Smooth muscle cell (in vitro differentiated cells): ENCODE data around the gene MAT2B. TPM values are rescaled to one million over a fixed set of nuclear protein-coding genes. Genes with fewer than 3 reads are reported as not detected.

Experiments
- DNase-seq: peaks from one replicate; lab custom pipeline; 2025; ENCODE audit not compliant: unreplicated experiment; lab: John Stamatoyannopoulos, UW
- H2AFZ ChIP-seq: fragments of 200-600 bp; sonication (generic); 2 replicates; pipeline ENCODE4 v1.6.0; 2016; ENCODE audit warnings: antibody characterized with exemption, low read depth, mild to moderate bottlenecking
- H3F3A ChIP-seq: fragments of 200-600 bp; sonication (generic); 2 replicates; pipeline ENCODE4 v1.6.0; 2017; ENCODE audit warnings: antibody characterized with exemption, low read depth
- H3K27ac ChIP-seq: fragments of 200-600 bp; sonication (generic); 2 replicates; pipeline ENCODE4 v1.5.1; 2016; ENCODE audit warnings: low read depth, mild to moderate bottlenecking
- H3K27me3 ChIP-seq: fragments of 200-600 bp; sonication (generic); 2 replicates; pipeline ENCODE4 v1.6.1; 2016; ENCODE audit warnings: low read depth, mild to moderate bottlenecking
- H3K36me3 ChIP-seq: fragments of 200-600 bp; sonication (generic); 2 replicates; pipeline ENCODE4 v1.5.1; 2016; ENCODE audit warnings: low read depth
- H3K4me1 ChIP-seq: fragments of 200-600 bp; sonication (generic); 2 replicates; pipeline ENCODE4 v1.5.1; 2016; ENCODE audit warnings: low read depth
- H3K4me2 ChIP-seq: fragments of 200-600 bp; sonication (generic); 2 replicates; pipeline ENCODE4 v1.6.0; 2016; ENCODE audit warnings: mild to moderate bottlenecking
- H3K4me3 ChIP-seq: fragments of 200-600 bp; sonication (generic); 2 replicates; pipeline ENCODE4 v1.5.1; 2016; ENCODE audit warnings: mild to moderate bottlenecking
- H3K79me2 ChIP-seq: fragments of 200-600 bp; sonication (generic); 2 replicates; pipeline ENCODE4 v1.6.0; 2016; ENCODE audit warnings: low read depth, mild to moderate bottlenecking
- H3K9ac ChIP-seq: fragments of 200-600 bp; sonication (generic); 2 replicates; pipeline ENCODE4 v1.6.0; 2016; ENCODE audit warnings: low read depth
- H3K9me3 ChIP-seq: fragments of 200-600 bp; sonication (generic); replicated peaks from 2 replicates; pipeline ENCODE4 v1.5.1; 2016; ENCODE audit warnings: low read depth
- H4K20me1 ChIP-seq: fragments of 200-600 bp; sonication (generic); 2 replicates; pipeline ENCODE4 v1.6.0; 2016; ENCODE audit warnings: low read depth
- WGBS: methylation state at CpG from one replicate; pipeline ENCODE4 v1.1.7; 2016; ENCODE audit warnings: low lambda C conversion rate; 5-methylcytosine and 5-hydroxymethylcytosine counted together
- polyA plus RNA-seq: library from polyadenylated mRNA; unstranded; fragments of >200 nt; fragmentation: Nextera tagmentation; extraction: Ambion mirVana; gene quantifications from 2 replicates; pipeline ENCODE4 v1.2.1, GENCODE V29; 2016
- total RNA-seq: library from RNA; depleted of rRNA; stranded (reverse); fragments of >200 nt; gene quantifications from 2 replicates; pipeline ENCODE4 v1.2.3, GENCODE V29; 2014
- TF ChIP-seq, protein P1 (sequence below): fragments of 200-600 bp; sonication (generic); IDR thresholded peaks from 2 replicates; pipeline ENCODE4 v1.5.1; 2017; ENCODE audit warnings: borderline replicate concordance, mild to moderate bottlenecking, antibody characterized with exemption; ENCODE audit not compliant: insufficient read depth, poor library complexity, severe bottlenecking

The MAT2B gene
- total and polyA plus RNA-seq, 2 experiments from 2014 or later: 41.0 to 63.2 TPM

DNA sequence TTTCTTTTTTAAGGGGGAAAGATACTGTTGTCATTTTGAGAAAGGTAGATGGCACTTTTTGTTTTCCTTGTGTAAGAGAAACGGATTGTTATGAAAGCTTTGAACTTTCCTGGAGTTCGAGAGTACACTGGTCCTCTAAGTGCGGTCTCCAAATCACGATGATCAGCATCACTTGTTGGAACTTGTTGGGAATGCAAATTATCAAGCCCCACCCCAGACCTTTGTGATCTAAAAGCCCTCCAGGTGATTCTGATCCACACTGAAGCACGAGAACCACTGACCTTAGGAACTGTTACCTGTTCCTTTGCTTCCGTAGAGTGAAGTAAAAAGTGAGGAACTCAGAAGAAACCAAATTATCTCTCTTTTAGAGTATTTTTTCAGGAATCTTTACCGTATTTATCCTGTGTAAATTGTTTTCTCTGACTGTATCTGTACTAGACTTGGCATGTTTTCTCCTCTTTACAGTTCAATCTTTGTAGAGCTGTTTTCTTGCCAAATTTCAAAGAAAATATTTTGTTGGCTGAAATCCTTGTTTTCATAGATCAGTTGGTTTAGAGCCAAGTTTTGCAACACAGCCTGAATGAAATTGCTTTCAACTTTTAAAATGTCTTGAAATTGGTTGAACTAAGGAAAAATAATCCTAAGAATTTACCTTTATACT, 4.0 kb downstream of the MAT2B start:
- H2AFZ ChIP-seq: no peak overlapping the region
- H3K9ac ChIP-seq: peak overlapping the region; percentile 16
- H3K4me1 ChIP-seq: peaks cover 38% of the 10 kb centered on the region
- no peaks in the 10 kb centered on the region for H3K27me3 ChIP-seq
- peak overlapping the region; percentile 32 for H3K4me3 ChIP-seq
- peaks cover 21% of the 10 kb centered on the region for H3K36me3 ChIP-seq
- H3K4me2 ChIP-seq: peak overlapping the region; percentile 66
- no peak for DNase-seq
- no peaks in the 10 kb centered on the region for H3K9me3 ChIP-seq
- H3K27ac ChIP-seq: peak overlapping the region; percentile 61
- TF ChIP-seq, protein P1, sequence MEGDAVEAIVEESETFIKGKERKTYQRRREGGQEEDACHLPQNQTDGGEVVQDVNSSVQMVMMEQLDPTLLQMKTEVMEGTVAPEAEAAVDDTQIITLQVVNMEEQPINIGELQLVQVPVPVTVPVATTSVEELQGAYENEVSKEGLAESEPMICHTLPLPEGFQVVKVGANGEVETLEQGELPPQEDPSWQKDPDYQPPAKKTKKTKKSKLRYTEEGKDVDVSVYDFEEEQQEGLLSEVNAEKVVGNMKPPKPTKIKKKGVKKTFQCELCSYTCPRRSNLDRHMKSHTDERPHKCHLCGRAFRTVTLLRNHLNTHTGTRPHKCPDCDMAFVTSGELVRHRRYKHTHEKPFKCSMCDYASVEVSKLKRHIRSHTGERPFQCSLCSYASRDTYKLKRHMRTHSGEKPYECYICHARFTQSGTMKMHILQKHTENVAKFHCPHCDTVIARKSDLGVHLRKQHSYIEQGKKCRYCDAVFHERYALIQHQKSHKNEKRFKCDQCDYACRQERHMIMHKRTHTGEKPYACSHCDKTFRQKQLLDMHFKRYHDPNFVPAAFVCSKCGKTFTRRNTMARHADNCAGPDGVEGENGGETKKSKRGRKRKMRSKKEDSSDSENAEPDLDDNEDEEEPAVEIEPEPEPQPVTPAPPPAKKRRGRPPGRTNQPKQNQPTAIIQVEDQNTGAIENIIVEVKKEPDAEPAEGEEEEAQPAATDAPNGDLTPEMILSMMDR: no peak
- WGBS: 62% methylated on average over 7 of the region's 7 CpGs
- H3F3A ChIP-seq: peaks cover 8% of the 10 kb centered on the region
- peaks cover 74% of the 10 kb centered on the region for H3K79me2 ChIP-seq
- H4K20me1 ChIP-seq: peaks cover 78% of the 10 kb centered on the region

DNA sequence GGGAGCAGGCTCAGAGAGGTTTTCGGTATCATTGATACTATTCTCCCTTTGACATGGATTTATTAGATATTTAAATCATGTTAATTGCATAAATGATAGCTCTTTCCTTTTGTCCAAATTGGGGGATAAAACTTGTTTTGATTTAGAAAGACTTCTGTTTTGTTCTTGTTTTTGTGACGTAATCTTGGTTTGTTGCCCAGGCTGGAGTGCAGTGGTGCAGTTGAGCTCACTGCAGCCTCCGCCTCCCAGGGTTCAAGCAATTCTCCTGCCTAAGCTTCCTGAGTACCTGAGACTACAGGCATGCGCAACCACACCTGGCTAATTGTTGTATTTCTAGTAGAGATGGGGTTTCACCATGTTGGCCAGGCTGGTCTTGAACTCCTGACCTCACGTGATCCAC, 7.1 kb downstream of the MAT2B start:
- Histone ChIP-seq H3K4me2 (no peak overlapping the region), H3K4me3 (no peak overlapping the region), H3K36me3 (peaks cover 37% of the 10 kb centered on the region), H4K20me1 (peaks cover 78% of the 10 kb centered on the region), H3F3A (no peaks in the 10 kb centered on the region), H3K9ac (no peak overlapping the region), H3K4me1 (peaks cover 20% of the 10 kb centered on the region), H3K27me3 (no peaks in the 10 kb centered on the region), H3K79me2 (peaks cover 60% of the 10 kb centered on the region), H3K27ac (no peak overlapping the region), H3K9me3 (no peaks in the 10 kb centered on the region), H2AFZ (no peak overlapping the region)
- no peak for DNase-seq
- 98% methylated on average over 5 of the region's 5 CpGs for WGBS
- TF ChIP-seq, protein P1: no peak

DNA sequence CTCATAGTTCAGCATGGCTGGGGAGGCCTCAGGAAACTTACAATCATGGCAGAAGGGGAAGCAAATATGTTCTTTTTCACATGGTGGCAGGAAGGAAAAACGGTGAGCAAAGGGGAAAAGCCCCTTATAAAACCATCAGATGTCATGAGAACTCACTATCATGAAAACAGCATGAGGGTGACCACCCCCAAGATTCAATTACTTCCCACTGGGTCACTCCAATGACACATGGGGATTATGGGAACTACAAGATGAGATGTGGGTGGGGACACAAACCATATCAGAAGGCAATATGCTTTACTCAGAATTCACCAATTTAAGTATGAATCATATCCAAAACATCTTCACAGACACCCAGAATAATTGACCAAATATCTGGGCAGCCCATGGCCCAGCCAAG, 19.7 kb downstream of the MAT2B start:
- no peaks in the 10 kb centered on the region for H3K4me1 ChIP-seq
- H4K20me1 ChIP-seq: no peaks in the 10 kb centered on the region
- H3K79me2 ChIP-seq: no peaks in the 10 kb centered on the region
- no peak for DNase-seq
- no peak overlapping the region for H3K27ac ChIP-seq
- no peaks in the 10 kb centered on the region for H3K9me3 ChIP-seq
- WGBS: 100% methylated on average over 1 of the region's 1 CpG
- no peaks in the 10 kb centered on the region for H3F3A ChIP-seq
- no peak overlapping the region for H3K9ac ChIP-seq
- no peaks in the 10 kb centered on the region for H3K27me3 ChIP-seq
- no peaks in the 10 kb centered on the region for H3K36me3 ChIP-seq
- H3K4me3 ChIP-seq: no peak overlapping the region
- H3K4me2 ChIP-seq: no peak overlapping the region
- TF ChIP-seq, protein P1: no peak
- no peak overlapping the region for H2AFZ ChIP-seq

DNA sequence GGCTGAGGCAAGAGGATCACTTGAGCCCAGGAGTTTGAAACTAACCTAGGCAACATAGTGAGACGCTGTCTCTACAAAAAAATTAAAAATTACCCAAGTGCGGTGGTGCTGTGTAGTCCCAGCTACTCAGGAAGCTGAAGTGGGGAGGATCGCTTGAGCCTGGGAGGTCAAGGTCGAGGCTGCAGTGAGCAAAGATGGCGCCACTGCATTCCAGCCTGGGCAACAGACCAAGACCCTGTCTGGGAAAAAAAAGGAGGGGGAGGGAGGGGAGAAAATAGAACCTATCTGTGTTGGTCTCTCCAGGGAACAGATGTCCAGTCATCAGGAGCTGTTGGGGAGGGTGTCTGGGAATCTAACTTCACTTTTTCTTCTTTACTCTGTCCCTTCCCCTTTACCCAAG, 24.3 kb downstream of the MAT2B start:
- H3K9ac ChIP-seq: no peak overlapping the region
- DNase-seq: no peak
- 89% methylated on average over 5 of the region's 5 CpGs for WGBS
- H2AFZ ChIP-seq: no peak overlapping the region
- no peaks in the 10 kb centered on the region for H4K20me1 ChIP-seq
- H3K36me3 ChIP-seq: no peaks in the 10 kb centered on the region
- no peaks in the 10 kb centered on the region for H3K79me2 ChIP-seq
- no peaks in the 10 kb centered on the region for H3K9me3 ChIP-seq
- peaks cover 4% of the 10 kb centered on the region for H3K4me1 ChIP-seq
- no peak overlapping the region for H3K27ac ChIP-seq
- TF ChIP-seq, protein P1: no peak
- H3F3A ChIP-seq: no peaks in the 10 kb centered on the region
- H3K4me2 ChIP-seq: no peak overlapping the region
- H3K4me3 ChIP-seq: no peak overlapping the region
- H3K27me3 ChIP-seq: no peaks in the 10 kb centered on the region
